ENCODE data around the gene SLC38A11. TPM values are rescaled to one million over a fixed set of nuclear protein-coding genes. Genes with fewer than 3 reads are reported as not detected.

The SLC38A11 gene
- total RNA-seq, 2 donors from 2014 or later: 0.85 to 2.0 TPM

GRCh38 chr2:164934401-164935117 lies 20.8 kb downstream of the SLC38A11 start:
- DNase-seq (ENCODE audit: low spot score) (no peak), ATAC-seq (ENCODE audit: insufficient number of reproducible peaks, low FRiP score, low read depth) (no peak)
- TF ChIP-seq CTCF (IDR thresholded peaks at IDR 0.05): no peak
- Histone ChIP-seq H3K36me3 (no peaks in the 10 kb centered on the region), H3K9me3 (no peaks in the 10 kb centered on the region), H3K27me3 (replicated peaks; ENCODE audit: insufficient read depth) (no peaks in the 10 kb centered on the region), H3K4me1 (ENCODE audit: control insufficient read depth in 1 of 2, low read depth in 2 of 2) (no peaks in the 10 kb centered on the region), H3K27ac (no peak overlapping the region), H3K4me3 (no peak overlapping the region)

- H3K27ac ChIP-seq: no peak overlapping the region
- H3K36me3 ChIP-seq: no peaks in the 10 kb centered on the region
- no peak overlapping the region for H3K4me3 ChIP-seq
- no peak for DNase-seq (ENCODE audit: low spot score)
- TF ChIP-seq CTCF (IDR thresholded peaks at IDR 0.05): no peak
- H3K9me3 ChIP-seq: no peaks in the 10 kb centered on the region
- no peak for ATAC-seq (ENCODE audit: insufficient number of reproducible peaks, low FRiP score, low read depth)
- no peaks in the 10 kb centered on the region for H3K4me1 ChIP-seq (ENCODE audit: control insufficient read depth in 1 of 2, low read depth in 2 of 2)
- H3K27me3 ChIP-seq (replicated peaks; ENCODE audit: insufficient read depth): no peaks in the 10 kb centered on the region
These were observed 21.6 kb downstream of the SLC38A11 start for GRCh38 chr2:164933671-164934189.

- TF ChIP-seq CTCF (IDR thresholded peaks at IDR 0.05): no peak
- H3K9me3 ChIP-seq: no peaks in the 10 kb centered on the region
- H3K27me3 ChIP-seq (replicated peaks; ENCODE audit: insufficient read depth): no peaks in the 10 kb centered on the region
- no peak overlapping the region for H3K27ac ChIP-seq
- no peak for DNase-seq (ENCODE audit: low spot score)
- H3K4me1 ChIP-seq (ENCODE audit: control insufficient read depth in 1 of 2, low read depth in 2 of 2): no peaks in the 10 kb centered on the region
- ATAC-seq (ENCODE audit: insufficient number of reproducible peaks, low FRiP score, low read depth): no peak
- H3K36me3 ChIP-seq: no peaks in the 10 kb centered on the region
- H3K4me3 ChIP-seq: no peak overlapping the region
These were observed 22.9 kb downstream of the SLC38A11 start for GRCh38 chr2:164932377-164932776.

- no peak for ATAC-seq (ENCODE audit: insufficient number of reproducible peaks, low FRiP score, low read depth)
These were observed 27.1 kb downstream of the SLC38A11 start for GRCh38 chr2:164928101-164928673.

More at GRCh38 chr2:164928101-164928673, 27.1 kb downstream of the SLC38A11 start:
- no peak overlapping the region for H3K4me3 ChIP-seq
- H3K27me3 ChIP-seq (replicated peaks; ENCODE audit: insufficient read depth): no peaks in the 10 kb centered on the region
- no peaks in the 10 kb centered on the region for H3K36me3 ChIP-seq
- no peak for TF ChIP-seq CTCF (IDR thresholded peaks at IDR 0.05)
- no peak overlapping the region for H3K27ac ChIP-seq
- no peak for DNase-seq (ENCODE audit: low spot score)
- no peaks in the 10 kb centered on the region for H3K4me1 ChIP-seq (ENCODE audit: control insufficient read depth in 1 of 2, low read depth in 2 of 2)
- no peaks in the 10 kb centered on the region for H3K9me3 ChIP-seq

All from thoracic aorta (tissue), 2 donors.